Measurements from ENCODE around the gene CNFN.

CNFN gene

GRCh38 chr19:42407816-42408175 lies 17.7 kb upstream of the CNFN start:
- H3K27ac ChIP-seq (ENCODE audit: low read length) = no peak overlapping the region
- peaks cover 26% of the 10 kb centered on the region for H3K27me3 ChIP-seq (ENCODE audit: control insufficient read depth, insufficient read depth, low read length)
- peaks cover 4% of the 10 kb centered on the region for H3K36me3 ChIP-seq (ENCODE audit: control insufficient read depth, low read depth, low read length)
- no peak overlapping the region for H3K4me3 ChIP-seq (ENCODE audit: low read length)
- H3K9me3 ChIP-seq (ENCODE audit: control insufficient read depth, low read depth, low read length) = no peaks in the 10 kb centered on the region
- H3K9ac ChIP-seq (ENCODE audit: low read length) = no peak overlapping the region
- H3K4me1 ChIP-seq (ENCODE audit: control insufficient read depth, low read depth, low read length) = no peaks in the 10 kb centered on the region

DNA sequence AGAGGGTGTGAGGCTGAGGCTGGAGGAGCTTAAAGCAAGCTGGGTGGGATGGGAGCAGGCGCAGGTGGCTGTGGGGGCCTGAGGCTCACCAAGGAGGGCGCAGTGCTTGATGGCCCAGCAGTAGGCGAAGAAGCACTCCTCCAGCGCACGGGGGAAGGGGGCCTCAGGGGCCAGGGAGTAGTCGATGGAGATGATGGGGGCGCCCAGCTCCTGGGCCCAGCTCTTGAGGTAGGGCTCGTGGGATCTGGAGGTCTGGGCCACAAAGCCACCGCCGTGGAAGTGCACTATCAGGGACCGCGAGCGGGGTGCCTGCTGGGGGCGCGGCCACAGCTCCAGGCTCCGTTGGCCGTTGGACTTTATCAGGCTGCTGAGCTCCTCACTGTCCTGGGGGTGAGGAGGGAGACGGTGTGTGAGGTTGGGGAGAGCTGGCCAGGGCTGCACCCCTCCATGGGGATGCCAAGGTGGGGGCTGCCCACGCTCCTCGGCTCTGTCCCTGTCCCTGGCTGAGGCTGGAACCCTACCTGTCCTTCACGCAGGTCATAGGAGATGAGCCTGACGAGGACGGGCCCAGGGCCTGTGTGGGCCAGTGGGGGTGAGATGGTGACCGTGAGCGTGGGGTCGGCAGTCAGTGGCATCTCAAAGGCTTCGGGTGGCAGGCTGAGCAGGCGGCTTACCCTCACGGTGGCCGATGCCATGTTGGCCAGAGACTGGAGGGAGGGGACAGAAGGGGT lies 17.2 kb upstream of the CNFN start:
- Histone ChIP-seq H3K4me3 (ENCODE audit: low read length) (no peak overlapping the region), H3K36me3 (ENCODE audit: control insufficient read depth, low read depth, low read length) (peaks cover 4% of the 10 kb centered on the region), H3K27me3 (ENCODE audit: control insufficient read depth, insufficient read depth, low read length) (peaks cover 32% of the 10 kb centered on the region), H3K4me1 (ENCODE audit: control insufficient read depth, low read depth, low read length) (no peaks in the 10 kb centered on the region), H3K9me3 (ENCODE audit: control insufficient read depth, low read depth, low read length) (no peaks in the 10 kb centered on the region), H3K9ac (ENCODE audit: low read length) (no peak overlapping the region), H3K27ac (ENCODE audit: low read length) (no peak overlapping the region)

DNA sequence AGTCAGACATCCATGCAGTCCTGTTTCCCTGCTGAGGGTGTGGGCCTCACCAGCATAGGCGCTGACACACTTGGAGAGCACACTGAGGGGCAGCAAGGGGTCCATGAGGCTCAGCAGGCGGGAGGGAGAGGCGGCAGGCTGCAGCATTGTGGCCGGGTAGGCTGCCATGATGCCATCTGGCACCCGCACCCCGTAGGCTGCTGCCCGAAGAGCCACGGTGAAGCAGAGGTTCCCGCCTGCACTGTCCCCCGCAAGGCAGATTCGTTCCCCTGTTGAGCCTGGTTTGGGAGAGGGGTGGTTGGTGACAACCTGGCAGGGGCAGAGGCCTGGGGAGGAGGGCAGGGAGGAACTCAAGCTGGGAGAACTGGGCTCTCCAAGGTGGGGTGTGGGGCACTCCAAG lies 16.0 kb upstream of the CNFN start:
- no peaks in the 10 kb centered on the region for H3K9me3 ChIP-seq (ENCODE audit: control insufficient read depth, low read depth, low read length)
- no peaks in the 10 kb centered on the region for H3K4me1 ChIP-seq (ENCODE audit: control insufficient read depth, low read depth, low read length)
- H3K27ac ChIP-seq (ENCODE audit: low read length) = no peak overlapping the region
- peaks cover 4% of the 10 kb centered on the region for H3K36me3 ChIP-seq (ENCODE audit: control insufficient read depth, low read depth, low read length)
- H3K27me3 ChIP-seq (ENCODE audit: control insufficient read depth, insufficient read depth, low read length) = peaks cover 25% of the 10 kb centered on the region
- H3K9ac ChIP-seq (ENCODE audit: low read length) = no peak overlapping the region
- H3K4me3 ChIP-seq (ENCODE audit: low read length) = no peak overlapping the region

GRCh38 chr19:42403586-42403985 lies 13.5 kb upstream of the CNFN start:
- no peak overlapping the region for H3K9ac ChIP-seq (ENCODE audit: low read length)
- H3K4me3 ChIP-seq (ENCODE audit: low read length) = no peak overlapping the region
- peaks cover 22% of the 10 kb centered on the region for H3K27me3 ChIP-seq (ENCODE audit: control insufficient read depth, insufficient read depth, low read length)
- H3K4me1 ChIP-seq (ENCODE audit: control insufficient read depth, low read depth, low read length) = no peaks in the 10 kb centered on the region
- H3K36me3 ChIP-seq (ENCODE audit: control insufficient read depth, low read depth, low read length) = peaks cover 4% of the 10 kb centered on the region
- H3K9me3 ChIP-seq (ENCODE audit: control insufficient read depth, low read depth, low read length) = no peaks in the 10 kb centered on the region
- no peak overlapping the region for H3K27ac ChIP-seq (ENCODE audit: low read length)

- Histone ChIP-seq H3K27me3 (ENCODE audit: control insufficient read depth, insufficient read depth, low read length) (peaks cover 17% of the 10 kb centered on the region), H3K27ac (ENCODE audit: low read length) (no peak overlapping the region), H3K9ac (ENCODE audit: low read length) (peak overlapping the region; percentile 60), H3K4me1 (ENCODE audit: control insufficient read depth, low read depth, low read length) (no peaks in the 10 kb centered on the region), H3K36me3 (ENCODE audit: control insufficient read depth, low read depth, low read length) (peaks cover 3% of the 10 kb centered on the region), H3K9me3 (ENCODE audit: control insufficient read depth, low read depth, low read length) (no peaks in the 10 kb centered on the region), H3K4me3 (ENCODE audit: low read length) (peak overlapping the region; percentile 81)
These were observed 12.4 kb upstream of the CNFN start for GRCh38 chr19:42402376-42403116.

DNA sequence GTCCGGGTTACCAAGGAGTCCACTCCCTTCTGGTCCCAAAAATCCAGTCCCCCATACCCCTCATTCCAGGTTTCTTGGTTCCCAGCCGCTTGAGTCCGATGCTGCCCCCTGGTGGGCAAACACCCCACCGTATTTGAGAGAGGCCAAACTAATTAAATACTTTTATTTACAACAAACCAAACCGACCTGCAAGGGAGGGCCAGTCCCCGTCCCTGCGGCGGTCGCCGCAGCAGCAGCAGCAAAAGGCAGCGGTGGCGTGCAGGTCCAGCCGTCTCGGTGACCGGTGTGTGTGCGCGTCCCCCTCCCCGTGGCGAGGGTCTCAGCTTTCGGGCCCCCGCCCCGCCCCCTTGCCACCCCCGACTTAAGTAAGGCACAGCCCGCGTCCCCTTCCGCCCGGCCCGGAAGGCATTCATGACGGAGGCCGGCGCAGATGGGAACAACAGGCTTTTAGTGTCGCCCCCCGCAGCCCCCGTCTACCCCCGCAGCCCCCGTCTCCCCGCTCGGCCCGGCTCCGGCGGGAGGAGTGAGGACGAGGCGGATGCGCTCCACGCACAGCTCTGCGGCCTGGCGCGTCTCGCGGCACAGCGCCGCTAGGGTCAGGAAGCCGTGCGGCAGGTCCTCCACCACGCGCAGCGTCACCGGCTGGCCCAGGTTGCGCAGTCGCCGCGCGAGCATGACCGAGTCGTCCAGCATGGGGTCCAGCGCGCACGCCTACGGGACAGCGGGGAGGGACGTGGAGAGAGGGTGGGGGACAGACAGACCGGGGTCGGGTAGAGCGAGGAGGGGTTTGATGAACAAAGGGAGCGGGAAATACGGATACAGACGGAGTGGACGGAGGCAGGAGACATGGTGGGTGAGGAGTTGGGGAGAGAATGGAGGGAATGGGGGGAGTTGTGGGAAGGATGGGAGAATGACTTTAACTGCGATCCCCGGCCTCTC lies 11.5 kb upstream of the CNFN start:
- H3K4me1 ChIP-seq (ENCODE audit: control insufficient read depth, low read depth, low read length) = no peaks in the 10 kb centered on the region
- peak overlapping the region; percentile 81 for H3K4me3 ChIP-seq (ENCODE audit: low read length)
- H3K9ac ChIP-seq (ENCODE audit: low read length) = peak overlapping the region; percentile 60
- no peaks in the 10 kb centered on the region for H3K9me3 ChIP-seq (ENCODE audit: control insufficient read depth, low read depth, low read length)
- H3K36me3 ChIP-seq (ENCODE audit: control insufficient read depth, low read depth, low read length) = no peaks in the 10 kb centered on the region
- peaks cover 17% of the 10 kb centered on the region for H3K27me3 ChIP-seq (ENCODE audit: control insufficient read depth, insufficient read depth, low read length)
- no peak overlapping the region for H3K27ac ChIP-seq (ENCODE audit: low read length)

GRCh38 chr19:42400404-42400803 lies 10.3 kb upstream of the CNFN start:
- H3K36me3 ChIP-seq (ENCODE audit: control insufficient read depth, low read depth, low read length) = no peaks in the 10 kb centered on the region
- H3K4me3 ChIP-seq (ENCODE audit: low read length) = no peak overlapping the region
- H3K27me3 ChIP-seq (ENCODE audit: control insufficient read depth, insufficient read depth, low read length) = peaks cover 17% of the 10 kb centered on the region
- no peak overlapping the region for H3K27ac ChIP-seq (ENCODE audit: low read length)
- H3K4me1 ChIP-seq (ENCODE audit: control insufficient read depth, low read depth, low read length) = no peaks in the 10 kb centered on the region
- H3K9ac ChIP-seq (ENCODE audit: low read length) = no peak overlapping the region
- H3K9me3 ChIP-seq (ENCODE audit: control insufficient read depth, low read depth, low read length) = no peaks in the 10 kb centered on the region

- Histone ChIP-seq H3K27me3 (ENCODE audit: control insufficient read depth, insufficient read depth, low read length) (peaks cover 6% of the 10 kb centered on the region), H3K27ac (ENCODE audit: low read length) (no peak overlapping the region), H3K4me3 (ENCODE audit: low read length) (peak overlapping the region; percentile 76), H3K36me3 (ENCODE audit: control insufficient read depth, low read depth, low read length) (no peaks in the 10 kb centered on the region), H3K4me1 (ENCODE audit: control insufficient read depth, low read depth, low read length) (no peaks in the 10 kb centered on the region), H3K9me3 (ENCODE audit: control insufficient read depth, low read depth, low read length) (no peaks in the 10 kb centered on the region), H3K9ac (ENCODE audit: low read length) (peak overlapping the region; percentile 33)
These were observed 7.4 kb upstream of the CNFN start for GRCh38 chr19:42397263-42398166.

DNA sequence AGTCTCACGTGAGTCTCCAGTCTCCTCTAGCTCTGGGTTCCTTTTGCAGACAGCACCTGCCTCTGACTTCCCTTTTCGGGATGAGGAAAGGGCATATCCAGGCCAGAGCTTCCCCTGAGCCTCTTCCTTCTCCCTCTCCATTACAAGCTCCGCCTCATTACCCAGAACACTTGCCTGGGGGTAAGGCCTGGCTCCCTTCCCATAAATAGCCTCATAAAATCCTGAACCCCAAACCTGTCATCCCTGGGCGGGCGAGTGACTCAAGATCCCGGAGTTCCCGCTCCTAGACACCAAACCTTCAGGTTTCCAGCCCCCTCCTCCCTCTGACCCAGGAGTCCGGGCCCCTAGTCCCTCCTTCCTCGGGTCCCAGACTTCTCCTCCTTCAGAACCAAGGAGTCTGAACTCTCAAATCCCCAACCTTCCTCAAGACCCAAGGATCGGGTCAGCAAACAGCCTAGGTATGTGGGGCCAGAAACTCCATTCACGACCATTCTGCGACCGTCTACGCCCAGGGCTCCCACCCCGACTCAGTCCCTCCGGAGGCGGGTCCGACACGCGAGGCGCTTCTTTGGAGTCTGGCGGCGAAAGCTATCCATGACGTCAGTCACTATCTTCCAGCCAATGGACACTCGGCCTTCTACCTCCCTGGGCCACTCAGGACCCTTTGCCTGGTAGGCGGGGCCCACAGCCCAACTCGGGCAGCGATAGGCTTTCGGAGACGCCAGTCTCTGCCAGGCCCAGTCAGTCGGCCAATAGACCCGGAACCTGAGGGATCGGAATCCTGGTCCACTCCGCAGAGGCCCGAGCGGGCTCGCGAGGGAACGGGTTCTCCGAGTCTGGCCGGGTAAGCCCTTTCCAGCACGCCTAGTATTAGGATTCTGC lies 6.5 kb upstream of the CNFN start:
- Histone ChIP-seq H3K4me3 (ENCODE audit: low read length) (peak overlapping the region; percentile 76), H3K9me3 (ENCODE audit: control insufficient read depth, low read depth, low read length) (no peaks in the 10 kb centered on the region), H3K27me3 (ENCODE audit: control insufficient read depth, insufficient read depth, low read length) (no peaks in the 10 kb centered on the region), H3K27ac (ENCODE audit: low read length) (no peak overlapping the region), H3K36me3 (ENCODE audit: control insufficient read depth, low read depth, low read length) (no peaks in the 10 kb centered on the region), H3K4me1 (ENCODE audit: control insufficient read depth, low read depth, low read length) (no peaks in the 10 kb centered on the region), H3K9ac (ENCODE audit: low read length) (peak overlapping the region; percentile 63)

GRCh38 chr19:42394751-42395150 lies 4.7 kb upstream of the CNFN start:
- peaks cover 9% of the 10 kb centered on the region for H3K27me3 ChIP-seq (ENCODE audit: control insufficient read depth, insufficient read depth, low read length)
- no peaks in the 10 kb centered on the region for H3K9me3 ChIP-seq (ENCODE audit: control insufficient read depth, low read depth, low read length)
- H3K36me3 ChIP-seq (ENCODE audit: control insufficient read depth, low read depth, low read length) = no peaks in the 10 kb centered on the region
- H3K9ac ChIP-seq (ENCODE audit: low read length) = no peak overlapping the region
- H3K27ac ChIP-seq (ENCODE audit: low read length) = no peak overlapping the region
- no peak overlapping the region for H3K4me3 ChIP-seq (ENCODE audit: low read length)
- H3K4me1 ChIP-seq (ENCODE audit: control insufficient read depth, low read depth, low read length) = no peaks in the 10 kb centered on the region
